Globus pallidus (tissue), 1 donor: ENCODE results near the gene TBX18.

Experiments
- DNase-seq: peaks from one replicate; pipeline ENCODE4 v3.0.0-alpha.2; 2015; ENCODE audit warnings: low spot score

TBX18 gene

GRCh38 chr6:84772428-84773132 is 8.2 kb upstream of the TBX18 start:
- no peak for DNase-seq

- no peak for DNase-seq
Measured at GRCh38 chr6:84771756-84772356, 7.5 kb upstream of the TBX18 start.

- DNase-seq = no peak
Measured at GRCh38 chr6:84771125-84771755, 6.8 kb upstream of the TBX18 start.

- no peak for DNase-seq
Measured at GRCh38 chr6:84770521-84770920, 6.1 kb upstream of the TBX18 start.

GRCh38 chr6:84769306-84769705 is 4.9 kb upstream of the TBX18 start:
- DNase-seq = no peak

GRCh38 chr6:84768442-84769174 is 4.2 kb upstream of the TBX18 start:
- no peak for DNase-seq

- no peak for DNase-seq
Measured at GRCh38 chr6:84767526-84768201, 3.3 kb upstream of the TBX18 start.

- DNase-seq = no peak
Measured at GRCh38 chr6:84766799-84767525, 2.6 kb upstream of the TBX18 start.

GRCh38 chr6:84766118-84766798 is 1.9 kb upstream of the TBX18 start:
- DNase-seq = no peak

GRCh38 chr6:84763886-84764331 is 489 bp downstream of the TBX18 start:
- DNase-seq = no peak

GRCh38 chr6:84763003-84763885 is 1.2 kb downstream of the TBX18 start:
- no peak for DNase-seq

GRCh38 chr6:84762220-84763002 is 2.0 kb downstream of the TBX18 start:
- no peak for DNase-seq

GRCh38 chr6:84758486-84758885 is 5.9 kb downstream of the TBX18 start:
- DNase-seq = no peak

GRCh38 chr6:84756877-84757276 is 7.5 kb downstream of the TBX18 start:
- no peak for DNase-seq

GRCh38 chr6:84756466-84756865 is 7.9 kb downstream of the TBX18 start:
- DNase-seq = no peak

GRCh38 chr6:84753173-84753572 is 11.2 kb downstream of the TBX18 start:
- DNase-seq = no peak

- DNase-seq = no peak
Measured at GRCh38 chr6:84752118-84752850, 12.1 kb downstream of the TBX18 start.

- DNase-seq = no peak
Measured at GRCh38 chr6:84749181-84749580, 15.2 kb downstream of the TBX18 start.
